ENCODE results near the gene PPFIA1. TPM values are rescaled to one million over a fixed set of nuclear protein-coding genes. Genes with fewer than 3 reads are reported as not detected.

Gene PPFIA1
- total RNA-seq, 1 experiment from 2014 or later = 75.1 TPM

DNA sequence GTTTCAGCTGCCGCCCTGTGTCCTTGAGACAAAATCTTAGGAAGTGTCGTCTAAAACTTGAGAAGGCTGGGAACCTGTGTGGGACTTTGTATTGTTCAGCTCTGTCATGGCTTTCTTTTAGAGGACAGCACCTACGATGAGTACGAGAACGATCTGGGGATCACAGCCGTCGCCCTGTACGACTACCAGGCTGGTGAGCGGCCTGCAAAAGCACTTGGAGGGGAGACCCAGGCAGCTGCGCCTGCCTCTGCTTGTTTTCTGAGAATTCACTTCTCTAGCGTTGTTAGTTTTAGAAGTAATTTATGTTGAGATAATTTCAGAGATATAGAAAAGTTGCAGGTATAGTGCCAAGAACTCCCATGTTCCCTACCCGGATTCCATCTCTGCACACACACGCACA is 163.0 kb downstream of the PPFIA1 start:
- ChIA-PET POLR2A (no interaction called here), CTCF (no interaction called here)
- peaks cover 3% of the 10 kb centered on the region; the same call in 1 of the 2 replicates for H3K9me3 Mint-ChIP-seq
- peaks cover 8% of the 10 kb centered on the region for H3K4me1 Mint-ChIP-seq
- TF ChIP-seq SP1 (CRISPR knock-in tag; conservative IDR thresholded peaks at IDR 0.05) (no peak), NR1H2 (CRISPR knock-in tag; IDR thresholded peaks at IDR 0.05) (no peak), ZNF416 (CRISPR knock-in tag; IDR thresholded peaks at IDR 0.05) (no peak)
- TF ChIP-seq, protein P1, sequence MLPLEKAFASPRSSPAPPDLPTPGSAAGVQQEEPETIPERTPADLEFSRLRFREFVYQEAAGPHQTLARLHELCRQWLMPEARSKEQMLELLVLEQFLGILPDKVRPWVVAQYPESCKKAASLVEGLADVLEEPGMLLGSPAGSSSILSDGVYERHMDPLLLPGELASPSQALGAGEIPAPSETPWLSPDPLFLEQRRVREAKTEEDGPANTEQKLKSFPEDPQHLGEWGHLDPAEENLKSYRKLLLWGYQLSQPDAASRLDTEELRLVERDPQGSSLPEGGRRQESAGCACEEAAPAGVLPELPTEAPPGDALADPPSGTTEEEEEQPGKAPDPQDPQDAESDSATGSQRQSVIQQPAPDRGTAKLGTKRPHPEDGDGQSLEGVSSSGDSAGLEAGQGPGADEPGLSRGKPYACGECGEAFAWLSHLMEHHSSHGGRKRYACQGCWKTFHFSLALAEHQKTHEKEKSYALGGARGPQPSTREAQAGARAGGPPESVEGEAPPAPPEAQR (CRISPR knock-in tag; IDR thresholded peaks at IDR 0.05) = no peak
- no peak for DNase-seq (ENCODE audit: low spot score)
- no peak for ATAC-seq
- H3K4me3 Mint-ChIP-seq = no peak overlapping the region
- H3K36me3 Mint-ChIP-seq = peaks cover 79% of the 10 kb centered on the region
- H3K27me3 Mint-ChIP-seq (ENCODE audit: low read depth) = no peaks in the 10 kb centered on the region; the same call in 1 of the 2 replicates
- no peak overlapping the region for H3K27ac Mint-ChIP-seq

Small RNAs within 50 kb of the gene (microRNA-seq; reads per million reads assigned to microRNA genes)
- 4.9 reads per million, percentile 12 among the genes with 10 or more reads in this experiment for gene MIR548K (ENCODE audit: borderline number of aligned reads)

Other genes with a start within 250 kb of the PPFIA1 start
- 4.1 to 5.0 TPM (median 4.7 TPM) in 3 replicates for gene ANO1, start 192.4 kb upstream of the PPFIA1 start, total RNA-seq (2021)
- gene FADD, start 67.4 kb upstream of the PPFIA1 start, total RNA-seq (2021) = 49.0 to 58.6 TPM (median 53.9 TPM) in 3 replicates
- gene CTTN, start 127.8 kb downstream of the PPFIA1 start, total RNA-seq (2021) = 216 to 281 TPM (median 222 TPM) in 3 replicates

Measured in WTC11 (cell line).